ENCODE data around the gene RHEX. TPM values are rescaled to one million over a fixed set of nuclear protein-coding genes. Genes with fewer than 3 reads are reported as not detected.

The RHEX gene
- total RNA-seq, 4 donors from 2014 or later: 1.1 to 28.1 (median 3.5) TPM

DNA sequence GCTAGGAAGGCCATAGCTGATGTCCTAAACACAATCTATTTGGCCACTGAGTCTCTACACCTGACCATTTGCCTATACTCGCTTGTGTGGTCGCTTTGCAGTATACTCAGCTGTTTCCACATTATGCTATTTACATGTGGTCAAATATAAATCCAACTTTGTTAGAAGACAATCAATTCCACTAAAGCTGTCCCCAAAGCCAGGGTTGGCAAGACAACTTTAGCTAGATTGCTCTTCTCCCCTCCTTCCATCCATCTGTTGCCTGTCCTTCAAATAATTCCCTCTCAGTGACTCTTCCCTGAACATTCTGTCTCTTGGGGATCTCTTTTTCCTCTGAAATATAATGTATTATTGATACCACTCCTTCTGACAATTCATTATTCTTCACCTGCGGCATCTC is 34.1 kb downstream of the RHEX start:
- H3K9me3 ChIP-seq: no peaks in the 10 kb centered on the region
- no peak for TF ChIP-seq POLR2A (IDR thresholded peaks at IDR 0.05)
- TF ChIP-seq CTCF (IDR thresholded peaks at IDR 0.05): no peak

DNA sequence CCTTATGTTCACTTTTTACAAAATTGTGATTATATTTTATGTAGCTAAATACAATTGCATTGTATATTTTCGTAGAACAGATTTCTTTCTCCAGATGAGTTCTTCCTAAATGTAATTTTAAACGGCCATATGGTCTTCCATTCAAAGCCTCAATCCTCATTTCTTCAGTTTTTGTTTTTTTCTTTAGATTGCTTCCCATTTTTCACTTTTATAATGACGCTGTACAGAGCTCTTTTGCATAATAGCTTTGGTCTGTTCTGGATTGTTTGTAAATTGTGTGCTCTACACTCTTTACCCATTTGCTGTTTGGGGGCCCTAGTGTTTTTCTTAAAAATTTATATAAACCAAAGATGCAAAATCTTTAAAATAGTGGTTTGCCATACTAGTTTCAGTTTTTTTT is 36.4 kb downstream of the RHEX start:
- no peak for TF ChIP-seq CTCF (IDR thresholded peaks at IDR 0.05)
- TF ChIP-seq POLR2A (IDR thresholded peaks at IDR 0.05): no peak
- Histone ChIP-seq H3K4me1 (no peaks in the 10 kb centered on the region), H3K27ac (no peak overlapping the region), H3K9me3 (no peaks in the 10 kb centered on the region), H3K4me3 (no peak overlapping the region), H3K27me3 (no peaks in the 10 kb centered on the region), H3K36me3 (no peaks in the 10 kb centered on the region)
- no peak for DNase-seq

More for the DNA sequence above, 34.1 kb downstream of the RHEX start:
- DNase-seq: no peak
- no peaks in the 10 kb centered on the region for H3K36me3 ChIP-seq
- no peak overlapping the region for H3K4me3 ChIP-seq
- no peaks in the 10 kb centered on the region for H3K4me1 ChIP-seq
- no peak overlapping the region for H3K27ac ChIP-seq
- no peaks in the 10 kb centered on the region for H3K27me3 ChIP-seq

- no peaks in the 10 kb centered on the region for H3K4me1 ChIP-seq
- no peak overlapping the region for H3K27ac ChIP-seq
- no peak overlapping the region for H3K4me3 ChIP-seq
- no peaks in the 10 kb centered on the region for H3K27me3 ChIP-seq
- TF ChIP-seq CTCF (IDR thresholded peaks at IDR 0.05): no peak
- no peak for TF ChIP-seq POLR2A (IDR thresholded peaks at IDR 0.05)
- no peak for DNase-seq
- no peaks in the 10 kb centered on the region for H3K36me3 ChIP-seq
- H3K9me3 ChIP-seq: no peaks in the 10 kb centered on the region
Measured at GRCh38 chr1:206094024-206094423, 41.1 kb downstream of the RHEX start.

DNA sequence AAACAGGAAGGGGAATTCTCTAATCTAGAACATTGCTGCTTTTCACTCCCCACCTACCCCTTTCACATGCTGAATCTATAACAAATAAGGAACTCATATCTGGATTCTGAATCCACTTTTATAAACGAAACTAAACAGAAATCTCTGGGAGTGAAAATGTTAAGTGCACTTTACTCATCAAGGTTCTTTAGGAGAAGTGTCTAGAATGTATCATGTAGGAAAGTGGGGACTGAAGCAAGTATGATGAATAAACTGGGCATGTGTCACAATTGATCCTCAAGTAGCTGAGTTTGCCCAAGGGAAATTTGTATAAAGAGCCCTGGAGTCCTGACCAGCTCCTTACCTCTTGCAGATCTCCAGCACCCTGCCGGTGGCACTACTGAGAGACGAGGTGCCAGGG is 44.4 kb downstream of the RHEX start:
- no peak overlapping the region for H3K27ac ChIP-seq
- TF ChIP-seq POLR2A (IDR thresholded peaks at IDR 0.05) (no peak), CTCF (IDR thresholded peaks at IDR 0.05) (no peak)
- H3K9me3 ChIP-seq: no peaks in the 10 kb centered on the region
- no peaks in the 10 kb centered on the region for H3K27me3 ChIP-seq
- no peaks in the 10 kb centered on the region for H3K4me1 ChIP-seq
- no peak overlapping the region for H3K4me3 ChIP-seq
- no peaks in the 10 kb centered on the region for H3K36me3 ChIP-seq
- no peak for DNase-seq

DNA sequence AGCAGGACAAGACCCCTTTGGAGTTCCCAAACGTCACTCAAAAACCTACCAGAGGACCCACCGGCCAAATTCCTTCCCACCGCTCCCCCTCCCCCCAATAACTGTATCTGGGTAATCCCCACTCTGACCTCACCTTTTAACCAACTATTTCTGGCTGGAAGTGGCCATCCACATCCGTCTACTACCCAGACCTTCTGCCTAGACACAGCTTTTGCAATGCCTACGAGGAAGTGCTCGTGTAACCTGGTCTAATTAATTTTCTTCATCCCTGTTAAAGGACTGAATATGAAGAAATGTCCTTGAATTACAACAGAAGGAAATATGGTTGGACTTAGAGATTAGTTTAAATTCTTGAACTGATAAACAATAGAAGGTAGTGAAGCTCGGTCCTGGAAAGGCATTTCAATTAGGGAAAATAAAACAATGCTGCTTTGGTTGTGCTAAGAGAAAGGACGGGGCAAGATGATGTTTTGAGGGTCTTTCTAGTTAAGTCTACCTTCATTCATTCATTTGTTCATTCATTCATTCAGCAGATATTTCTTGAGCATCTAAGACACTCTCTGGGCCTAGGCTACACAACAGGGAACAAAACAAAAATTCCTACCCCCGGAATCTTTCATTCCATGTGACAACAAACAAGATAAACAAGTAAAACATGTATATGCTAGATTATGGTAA is 45.4 kb downstream of the RHEX start:
- DNase-seq: no peak
- TF ChIP-seq POLR2A (IDR thresholded peaks at IDR 0.05) (no peak), CTCF (IDR thresholded peaks at IDR 0.05) (no peak)
- H3K4me1 ChIP-seq: no peaks in the 10 kb centered on the region
- no peaks in the 10 kb centered on the region for H3K36me3 ChIP-seq
- H3K4me3 ChIP-seq: no peak overlapping the region
- no peaks in the 10 kb centered on the region for H3K9me3 ChIP-seq
- no peak overlapping the region for H3K27ac ChIP-seq
- no peaks in the 10 kb centered on the region for H3K27me3 ChIP-seq
